Stimulated activated CD4-positive, alpha-beta T cell treated with anti-CD3 and anti-CD28 coated beads, Interleukin-4, amount 100 ng/mL, for 48 hours (primary cell): Measurements from ENCODE around the gene SGPP1.
"Not testable (repeated sequence)": the region's sequence is repeated elsewhere in the genome, so short reads cannot be mapped to it uniquely, and the experiment has no call there.

Source experiments
- DNase-seq, 2 donors: peaks; one replicate each; pipeline ENCODE4 v3.0.0-alpha.2; 2020; ENCODE audit warnings: low read depth in 2 of 2

The SGPP1 gene

DNA sequence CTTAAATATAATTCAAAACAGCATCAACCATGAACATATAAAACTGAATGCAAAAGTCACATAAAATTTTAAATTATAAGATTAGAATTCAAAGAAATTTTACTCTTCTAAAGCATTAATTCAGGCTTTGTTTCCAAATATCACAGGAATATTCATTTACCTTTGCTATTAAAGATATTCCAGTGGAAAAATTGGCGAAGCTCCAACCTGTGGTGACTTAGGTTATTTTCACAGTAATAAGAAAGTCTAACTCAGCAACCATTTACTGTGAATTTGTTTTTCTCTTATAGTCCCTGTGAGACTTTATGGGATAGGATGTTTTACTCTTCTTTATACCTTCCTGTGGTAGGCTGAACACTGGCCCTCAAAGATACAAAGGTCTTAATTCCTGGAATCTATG, 89.4 kb downstream of the SGPP1 start:
- DNase-seq = no peak

DNA sequence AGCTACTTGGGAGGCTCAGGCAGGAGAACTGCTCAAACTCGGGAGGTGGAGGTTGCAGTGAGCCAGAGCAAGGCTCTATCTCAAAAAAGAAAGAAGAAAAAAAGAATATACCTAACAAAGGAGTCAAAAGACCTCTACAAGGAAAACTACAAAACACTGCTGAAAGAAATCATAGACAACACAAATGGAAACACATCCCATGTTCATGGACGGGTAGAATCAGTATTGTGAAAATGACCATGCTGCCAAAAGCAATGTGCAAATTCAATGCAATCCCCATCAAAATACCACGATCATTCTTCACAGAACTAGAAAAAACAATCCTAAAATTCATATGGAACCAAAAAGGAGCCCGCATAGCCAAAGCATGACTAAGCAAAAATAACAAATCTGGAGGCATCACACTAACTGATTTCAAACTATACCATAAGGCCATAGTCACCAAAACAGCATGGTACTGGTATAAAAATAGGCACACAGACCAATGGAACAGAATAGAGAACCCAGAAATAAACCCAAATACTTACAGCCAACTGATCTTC, 91.7 kb downstream of the SGPP1 start:
- not testable (repeated sequence) for DNase-seq
